Spleen (tissue), 7 donors: Measurements from ENCODE around the gene HYDIN.

Experiments used
- CTCF ChIP-seq, 11 experiments: fragments of 200-600 bp in 7 of 11; fragments of 450-650 bp in 4 of 11; sonication (generic) in 4 of 11; IDR thresholded peaks in 8 of 11; conservative IDR thresholded peaks in 3 of 11; 1 replicate in 7 of 11; 2 replicates in 4 of 11; pipeline versions ENCODE4 v1.4.0 to v1.8.0; 2016 to 2021; ENCODE audit warnings: antibody characterized with exemption in 11 of 11, inconsistent platforms in 4 of 11, mild to moderate bottlenecking in 1 of 11
- POLR2A ChIP-seq, 3 donors: fragments of 450-650 bp; IDR thresholded peaks; one replicate each; pipeline ENCODE4 v1.5.1; 2017; ENCODE audit warnings: antibody characterized with exemption in 3 of 3, mild to moderate bottlenecking in 1 of 3
- donor health status: DM: no; HTN: no; CAD: no; lungs with moderate emphysema.
- donor health status: DM: no; HTN: no; CAD: no.
- donor health status: DM: no; HTN: no; CAD: no.

- TF ChIP-seq CTCF (IDR thresholded peaks at IDR 0.05 in 8 of 11, conservative IDR thresholded peaks at IDR 0.05 in 3 of 11) (no peak), POLR2A (IDR thresholded peaks at IDR 0.05) (no peak)
Measured at GRCh38 chr16:70795296-70795912, 435.1 kb downstream of the HYDIN start.
